Spleen (tissue), 7 donors: Measurements from ENCODE around the gene ERFE.

Experiments
- POLR2A ChIP-seq, 3 donors: fragments of 450-650 bp; IDR thresholded peaks; one replicate each; pipeline ENCODE4 v1.5.1; 2017; ENCODE audit warnings: antibody characterized with exemption in 3 of 3, mild to moderate bottlenecking in 1 of 3
- POLR2AphosphoS5 ChIP-seq, 3 donors: sonication (generic); formaldehyde crosslinking; IDR thresholded peaks; one replicate each; pipeline ENCODE4 v1.5.1; 2017; ENCODE audit warnings: antibody characterized with exemption in 3 of 3
- TF ChIP-seq, protein P1 (sequence below), 11 experiments: fragments of 200-600 bp in 7 of 11; fragments of 450-650 bp in 4 of 11; sonication (generic) in 4 of 11; IDR thresholded peaks in 8 of 11; conservative IDR thresholded peaks in 3 of 11; 1 replicate in 7 of 11; 2 replicates in 4 of 11; pipeline versions ENCODE4 v1.4.0 to v1.8.0; 2016 to 2021; ENCODE audit warnings: antibody characterized with exemption in 11 of 11, inconsistent platforms in 4 of 11, mild to moderate bottlenecking in 1 of 11
- donor health status: DM: no; HTN: no; CAD: no; lungs with moderate emphysema.
- donor health status: DM: no; HTN: no; CAD: no.
- donor health status: DM: no; HTN: no; CAD: no.

DNA sequence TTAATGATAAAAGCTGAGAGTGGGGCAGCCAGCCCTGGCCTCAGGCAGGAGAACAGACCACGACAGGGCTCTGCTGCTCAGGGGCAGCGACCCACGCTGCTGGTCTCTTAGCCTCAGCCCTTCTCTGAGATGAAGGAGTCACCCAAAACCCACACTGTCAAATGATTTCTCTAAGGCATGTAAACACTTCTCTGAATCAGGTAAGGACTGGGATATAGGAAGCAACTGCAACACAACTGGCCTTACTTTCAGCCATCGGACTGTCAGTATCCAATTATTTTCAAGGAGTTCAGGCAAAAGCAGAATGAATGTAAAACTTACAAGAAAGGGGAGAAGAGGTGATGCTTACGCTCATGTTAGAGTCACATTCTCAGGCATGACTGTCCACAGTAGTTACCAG lies 21.8 kb downstream of the ERFE start:
- TF ChIP-seq, protein P1, sequence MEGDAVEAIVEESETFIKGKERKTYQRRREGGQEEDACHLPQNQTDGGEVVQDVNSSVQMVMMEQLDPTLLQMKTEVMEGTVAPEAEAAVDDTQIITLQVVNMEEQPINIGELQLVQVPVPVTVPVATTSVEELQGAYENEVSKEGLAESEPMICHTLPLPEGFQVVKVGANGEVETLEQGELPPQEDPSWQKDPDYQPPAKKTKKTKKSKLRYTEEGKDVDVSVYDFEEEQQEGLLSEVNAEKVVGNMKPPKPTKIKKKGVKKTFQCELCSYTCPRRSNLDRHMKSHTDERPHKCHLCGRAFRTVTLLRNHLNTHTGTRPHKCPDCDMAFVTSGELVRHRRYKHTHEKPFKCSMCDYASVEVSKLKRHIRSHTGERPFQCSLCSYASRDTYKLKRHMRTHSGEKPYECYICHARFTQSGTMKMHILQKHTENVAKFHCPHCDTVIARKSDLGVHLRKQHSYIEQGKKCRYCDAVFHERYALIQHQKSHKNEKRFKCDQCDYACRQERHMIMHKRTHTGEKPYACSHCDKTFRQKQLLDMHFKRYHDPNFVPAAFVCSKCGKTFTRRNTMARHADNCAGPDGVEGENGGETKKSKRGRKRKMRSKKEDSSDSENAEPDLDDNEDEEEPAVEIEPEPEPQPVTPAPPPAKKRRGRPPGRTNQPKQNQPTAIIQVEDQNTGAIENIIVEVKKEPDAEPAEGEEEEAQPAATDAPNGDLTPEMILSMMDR (IDR thresholded peaks at IDR 0.05 in 8 of 11, conservative IDR thresholded peaks at IDR 0.05 in 3 of 11): no peak
- TF ChIP-seq POLR2AphosphoS5 (IDR thresholded peaks at IDR 0.05) (no peak), POLR2A (IDR thresholded peaks at IDR 0.05) (no peak)
